GM12892 (cell line): ENCODE data around the gene SGPP2.

Experiments
- POLR2A ChIP-seq: IDR thresholded peaks from 2 replicates; pipeline ENCODE4 v1.6.1; 2011; ENCODE audit warnings: low read depth, low read length, control low read depth
- POLR2AphosphoS5 ChIP-seq: IDR thresholded peaks from 2 replicates; pipeline ENCODE4 v1.6.1; 2011; ENCODE audit warnings: low read depth, low read length, control low read depth
- TAF1 ChIP-seq: IDR thresholded peaks from 2 replicates; pipeline ENCODE4 v1.6.1; 2011; ENCODE audit warnings: low read depth, mild to moderate bottlenecking, control low read depth, low read length, borderline replicate concordance

GRCh38 chr2:222592176-222592575 lies 167.8 kb downstream of the SGPP2 start:
- TF ChIP-seq POLR2AphosphoS5 (no peak), POLR2A (no peak), TAF1 (no peak)
